Esophagus muscularis mucosa (tissue), 4 donors: ENCODE measurements around the gene EPHA4. TPM values are rescaled to one million over a fixed set of nuclear protein-coding genes. Genes with fewer than 3 reads are reported as not detected.

Experiments used
- DNase-seq: peaks from one replicate; pipeline ENCODE4 v3.0.0-alpha.2; 2017; ENCODE audit errors: extremely low spot score
- H3K27ac ChIP-seq, 4 donors: fragments of 200-600 bp; sonication (generic); replicated peaks in 1 of 4; 1 replicate in 3 of 4; 2 replicates in 1 of 4; pipeline ENCODE4 v1.5.1; 2016 to 2019; ENCODE audit warnings: mild to moderate bottlenecking in 1 of 4
- H3K27me3 ChIP-seq, 4 donors: fragments of 200-600 bp; sonication (generic); one replicate each; pipeline versions ENCODE4 v1.5.1 to v1.6.0; 2016 to 2019
- H3K36me3 ChIP-seq, 4 donors: fragments of 200-600 bp; sonication (generic); one replicate each; pipeline ENCODE4 v1.5.1; 2016 to 2019
- H3K4me1 ChIP-seq, 4 donors: fragments of 200-600 bp; sonication (generic); one replicate each; pipeline ENCODE4 v1.5.1; 2016 to 2019
- H3K4me3 ChIP-seq, 4 donors: fragments of 200-600 bp; sonication (generic); 1 replicate in 2 of 4; 2 replicates in 2 of 4; pipeline ENCODE4 v1.5.1; 2016 to 2019; ENCODE audit warnings: mild to moderate bottlenecking in 4 of 4, moderate library complexity in 1 of 4
- H3K9me3 ChIP-seq, 4 donors: fragments of 200-600 bp; sonication (generic); 1 replicate in 3 of 4; 2 replicates in 1 of 4; pipeline ENCODE4 v1.5.1; 2016 to 2019
- EP300 ChIP-seq: sonication (generic); formaldehyde crosslinking; IDR thresholded peaks from one replicate; pipeline ENCODE4 v1.6.1; 2017; ENCODE audit warnings: antibody characterized with exemption
- POLR2A ChIP-seq: fragments of 450-650 bp; IDR thresholded peaks from one replicate; pipeline ENCODE4 v1.6.1; 2017; ENCODE audit warnings: antibody characterized with exemption, moderate library complexity, mild to moderate bottlenecking, low read depth
- POLR2AphosphoS5 ChIP-seq, 2 donors: sonication (generic); formaldehyde crosslinking; IDR thresholded peaks; one replicate each; pipeline ENCODE4 v1.6.1; 2017; ENCODE audit warnings: antibody characterized with exemption in 2 of 2
- WGBS: methylation state at CpG from one replicate; pipeline ENCODE4 v1.1.5; 2018; 5-methylcytosine and 5-hydroxymethylcytosine counted together
- intact Hi-C: fragments of 100-400 bp; cut with DNase I; formaldehyde crosslinking; loops from one replicate; pipeline ENCODE4 v1.15.1; 2023
- total RNA-seq, 4 donors: library from RNA; depleted of rRNA; stranded (reverse); fragments of >200 nt; gene quantifications; one replicate each; pipeline versions ENCODE4 v1.1.0 to v1.2.1, GENCODE V29; 2016
- TF ChIP-seq, protein P1 (sequence below), 3 experiments: fragments of 200-600 bp in 2 of 3; fragments of 450-650 bp in 1 of 3; sonication (generic) in 2 of 3; IDR thresholded peaks; one replicate each; pipeline ENCODE4 v1.5.1; 2017 to 2019; ENCODE audit warnings: antibody characterized with exemption in 3 of 3, mild to moderate bottlenecking in 2 of 3, moderate library complexity in 1 of 3

Gene EPHA4
- total RNA-seq, 4 donors from 2014 or later: 15.4 to 25.9 (median 20.2) TPM

DNA sequence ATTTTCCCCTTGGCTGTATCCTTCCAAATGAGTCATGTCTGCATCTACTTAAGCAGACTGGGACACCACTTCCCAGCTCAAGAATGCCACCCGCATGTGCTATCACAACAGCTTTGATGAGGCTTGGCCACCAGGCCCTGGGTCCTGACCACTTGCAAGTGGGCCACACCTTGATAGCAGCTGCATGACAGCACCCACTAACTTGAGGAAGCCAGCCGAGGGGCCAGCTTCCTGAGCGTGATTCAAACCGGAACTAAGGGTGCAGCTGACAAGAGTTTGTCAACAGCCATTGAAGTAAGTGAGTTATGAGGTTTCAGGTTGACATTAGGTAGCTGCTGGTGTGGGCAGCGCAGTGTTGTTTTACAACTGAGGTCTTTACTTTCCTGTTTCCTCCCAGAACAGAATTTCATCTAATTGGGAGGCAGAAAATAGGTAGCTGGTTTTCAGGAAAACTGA is 54.4 kb downstream of the EPHA4 start:
- WGBS: 83% methylated on average over 5 of the region's 5 CpGs
- Histone ChIP-seq H3K9me3 (no peaks in the 10 kb centered on the region), H3K4me1 (peaks cover 4 to 22% (median 15%) of the 10 kb centered on the region in 4 donors)

DNA sequence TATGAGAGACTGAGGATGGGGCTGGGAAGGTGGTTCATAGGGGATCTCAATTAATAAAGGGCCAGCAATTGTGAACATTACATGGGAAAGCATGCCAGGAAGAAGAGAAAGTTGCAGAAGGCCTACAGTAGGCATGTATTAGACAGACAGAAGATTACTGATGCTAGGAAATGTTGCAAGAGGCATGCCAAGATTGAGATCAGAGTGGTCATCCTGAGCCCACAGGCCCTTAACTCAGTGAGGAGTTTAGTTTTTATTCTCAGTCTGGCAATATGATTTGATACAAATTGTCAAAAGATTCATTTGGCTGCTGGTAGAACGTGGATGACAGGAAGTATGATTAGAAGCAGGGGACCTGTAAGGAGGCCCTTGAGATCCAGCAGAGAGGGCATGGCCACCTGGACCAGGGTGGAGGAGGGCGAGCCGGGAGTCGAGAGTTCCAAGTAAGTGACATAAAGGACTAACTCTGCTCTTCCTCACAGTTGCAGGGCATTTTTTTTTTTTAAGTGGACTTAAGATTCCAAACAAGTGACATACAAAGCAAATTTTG is 54.9 kb downstream of the EPHA4 start:
- no peaks in the 10 kb centered on the region for H3K36me3 ChIP-seq
- H3K4me3 ChIP-seq: no peak overlapping the region
- WGBS: 80% methylated on average over 4 of the region's 4 CpGs
- DNase-seq: no peak
- TF ChIP-seq POLR2AphosphoS5 (IDR thresholded peaks at IDR 0.05) (no peak), POLR2A (no peak), EP300 (no peak)
- TF ChIP-seq, protein P1, sequence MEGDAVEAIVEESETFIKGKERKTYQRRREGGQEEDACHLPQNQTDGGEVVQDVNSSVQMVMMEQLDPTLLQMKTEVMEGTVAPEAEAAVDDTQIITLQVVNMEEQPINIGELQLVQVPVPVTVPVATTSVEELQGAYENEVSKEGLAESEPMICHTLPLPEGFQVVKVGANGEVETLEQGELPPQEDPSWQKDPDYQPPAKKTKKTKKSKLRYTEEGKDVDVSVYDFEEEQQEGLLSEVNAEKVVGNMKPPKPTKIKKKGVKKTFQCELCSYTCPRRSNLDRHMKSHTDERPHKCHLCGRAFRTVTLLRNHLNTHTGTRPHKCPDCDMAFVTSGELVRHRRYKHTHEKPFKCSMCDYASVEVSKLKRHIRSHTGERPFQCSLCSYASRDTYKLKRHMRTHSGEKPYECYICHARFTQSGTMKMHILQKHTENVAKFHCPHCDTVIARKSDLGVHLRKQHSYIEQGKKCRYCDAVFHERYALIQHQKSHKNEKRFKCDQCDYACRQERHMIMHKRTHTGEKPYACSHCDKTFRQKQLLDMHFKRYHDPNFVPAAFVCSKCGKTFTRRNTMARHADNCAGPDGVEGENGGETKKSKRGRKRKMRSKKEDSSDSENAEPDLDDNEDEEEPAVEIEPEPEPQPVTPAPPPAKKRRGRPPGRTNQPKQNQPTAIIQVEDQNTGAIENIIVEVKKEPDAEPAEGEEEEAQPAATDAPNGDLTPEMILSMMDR (IDR thresholded peaks at IDR 0.05): no peak
- H3K4me1 ChIP-seq: peaks cover 4 to 22% (median 15%) of the 10 kb centered on the region in 4 donors
- intact Hi-C loops: no loop called here
- no peaks in the 10 kb centered on the region for H3K9me3 ChIP-seq
- no peaks in the 10 kb centered on the region for H3K27me3 ChIP-seq
- H3K27ac ChIP-seq: no peak overlapping the region

More for the DNA sequence above, 54.4 kb downstream of the EPHA4 start:
- Histone ChIP-seq H3K4me3 (no peak overlapping the region), H3K27ac (no peak overlapping the region), H3K36me3 (no peaks in the 10 kb centered on the region), H3K27me3 (no peaks in the 10 kb centered on the region)
- DNase-seq: peak; percentile 47
- intact Hi-C loops: no loop called here
- TF ChIP-seq POLR2A (no peak), EP300 (no peak), POLR2AphosphoS5 (IDR thresholded peaks at IDR 0.05) (no peak)
- TF ChIP-seq, protein P1 (IDR thresholded peaks at IDR 0.05): no peak

DNA sequence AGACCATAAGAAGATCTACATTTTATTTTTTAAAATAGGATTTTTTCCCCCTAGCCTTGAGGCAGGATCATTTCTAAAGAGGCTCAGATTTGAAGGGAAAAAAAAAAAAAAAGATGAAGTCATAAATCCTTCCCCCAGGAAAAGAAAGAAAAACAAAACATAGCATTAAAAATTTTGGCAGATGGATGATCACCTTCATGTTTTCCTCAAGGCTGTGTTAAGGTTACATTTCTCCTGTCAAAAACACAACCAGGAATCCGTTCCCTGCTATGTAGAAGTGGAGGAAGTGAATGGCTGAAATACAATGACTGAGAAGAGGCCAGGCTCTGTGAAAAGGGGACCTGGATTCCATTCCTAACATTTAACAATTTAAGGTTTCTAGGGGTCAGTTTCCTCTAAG is 56.2 kb downstream of the EPHA4 start:
- Histone ChIP-seq H3K27ac (no peak overlapping the region), H3K27me3 (no peaks in the 10 kb centered on the region), H3K4me1 (peaks cover 4 to 22% (median 15%) of the 10 kb centered on the region in 4 donors), H3K36me3 (no peaks in the 10 kb centered on the region), H3K4me3 (no peak overlapping the region), H3K9me3 (no peaks in the 10 kb centered on the region)
- TF ChIP-seq EP300 (no peak), POLR2AphosphoS5 (IDR thresholded peaks at IDR 0.05) (no peak), POLR2A (no peak)
- TF ChIP-seq, protein P1 (IDR thresholded peaks at IDR 0.05): no peak
- intact Hi-C loops: no loop called here
- DNase-seq: no peak
- WGBS: 35% methylated on average over 1 of the region's 1 CpG

DNA sequence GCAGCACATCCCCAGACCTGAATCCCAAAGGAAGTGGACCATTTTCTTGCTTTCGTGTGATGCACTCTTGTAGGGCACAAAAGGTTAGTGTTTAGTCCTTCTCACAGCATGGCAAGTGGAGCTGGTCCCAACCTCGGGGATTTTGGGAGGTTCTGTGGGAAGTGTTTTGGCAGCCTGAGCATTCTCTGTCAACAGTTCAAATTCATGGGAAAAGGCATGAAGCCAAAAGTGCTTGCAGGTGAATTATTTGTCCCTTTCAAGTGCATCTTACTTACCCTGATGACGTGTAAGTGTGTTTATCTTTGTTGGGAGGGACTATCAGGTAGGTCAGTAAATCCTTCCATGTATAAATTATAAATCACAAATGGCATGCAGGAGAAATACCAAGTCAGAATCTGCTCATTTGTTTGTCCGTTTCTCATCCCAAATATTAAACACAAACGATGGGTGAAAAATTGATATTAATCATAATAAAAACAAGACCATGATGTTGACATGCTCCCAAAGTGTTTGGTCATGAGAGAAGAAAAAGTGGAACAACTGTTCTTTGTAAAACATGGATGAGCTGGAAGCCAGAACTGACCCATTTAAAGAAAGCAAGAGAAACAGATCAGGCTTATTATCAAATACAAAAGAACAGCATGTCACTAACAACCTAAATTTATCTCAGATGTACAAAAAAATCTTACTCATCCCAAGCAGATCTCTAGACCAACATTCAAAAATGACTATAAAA is 57.6 kb downstream of the EPHA4 start:
- H3K27me3 ChIP-seq: no peaks in the 10 kb centered on the region
- peaks cover 4 to 22% (median 15%) of the 10 kb centered on the region in 4 donors for H3K4me1 ChIP-seq
- H3K9me3 ChIP-seq: no peaks in the 10 kb centered on the region
- H3K4me3 ChIP-seq: no peak overlapping the region
- intact Hi-C loops: no loop called here
- no peaks in the 10 kb centered on the region for H3K36me3 ChIP-seq
- no peak overlapping the region for H3K27ac ChIP-seq
- WGBS: 48% methylated on average over 5 of the region's 5 CpGs
- DNase-seq: no peak
- TF ChIP-seq POLR2A (no peak), POLR2AphosphoS5 (IDR thresholded peaks at IDR 0.05) (no peak), EP300 (no peak)
- TF ChIP-seq, protein P1 (IDR thresholded peaks at IDR 0.05): no peak
